ENCODE measurements around the gene AGPAT2.

The AGPAT2 gene

DNA sequence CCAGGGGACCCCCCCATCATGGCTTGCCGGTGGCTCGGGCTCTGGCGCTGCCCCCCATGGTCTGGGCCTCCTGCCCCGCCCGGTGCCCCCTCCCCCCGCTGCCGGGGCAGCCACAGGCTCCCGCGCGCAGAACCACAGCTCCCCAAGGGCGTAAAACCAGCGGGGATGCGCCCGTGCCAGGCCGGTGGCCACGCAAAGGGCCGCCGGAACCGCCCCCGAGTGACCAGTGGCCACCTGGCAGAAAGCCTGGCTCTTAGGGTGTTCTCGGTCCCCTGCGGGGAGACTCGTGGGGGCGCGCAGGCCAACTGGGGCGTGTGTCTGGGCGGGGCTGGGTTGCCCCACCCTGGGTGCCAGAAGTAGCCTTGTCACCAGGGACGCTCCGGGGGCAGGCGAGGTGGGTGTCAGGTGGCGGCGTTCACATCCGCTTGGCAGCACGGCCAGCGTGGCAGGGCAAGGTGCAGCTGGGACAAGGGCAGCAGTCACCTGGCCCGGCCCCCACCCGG, 515 bp upstream of the AGPAT2 start:
- DNase-seq = no peak

DNA sequence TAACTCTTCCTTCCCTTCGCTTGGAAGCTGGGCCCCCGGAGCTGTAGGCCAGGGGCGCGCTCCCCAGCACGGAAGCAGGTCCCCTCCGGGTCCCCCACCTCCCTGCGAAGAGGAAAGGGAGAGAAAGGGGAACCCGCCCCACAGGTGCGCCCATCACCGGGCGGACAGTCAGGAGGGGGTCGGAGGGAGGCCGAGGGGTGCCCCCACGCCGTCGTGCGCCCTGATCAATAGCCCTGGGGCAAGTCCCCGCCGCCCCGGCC, 793 bp downstream of the AGPAT2 start:
- no peak for DNase-seq

DNA sequence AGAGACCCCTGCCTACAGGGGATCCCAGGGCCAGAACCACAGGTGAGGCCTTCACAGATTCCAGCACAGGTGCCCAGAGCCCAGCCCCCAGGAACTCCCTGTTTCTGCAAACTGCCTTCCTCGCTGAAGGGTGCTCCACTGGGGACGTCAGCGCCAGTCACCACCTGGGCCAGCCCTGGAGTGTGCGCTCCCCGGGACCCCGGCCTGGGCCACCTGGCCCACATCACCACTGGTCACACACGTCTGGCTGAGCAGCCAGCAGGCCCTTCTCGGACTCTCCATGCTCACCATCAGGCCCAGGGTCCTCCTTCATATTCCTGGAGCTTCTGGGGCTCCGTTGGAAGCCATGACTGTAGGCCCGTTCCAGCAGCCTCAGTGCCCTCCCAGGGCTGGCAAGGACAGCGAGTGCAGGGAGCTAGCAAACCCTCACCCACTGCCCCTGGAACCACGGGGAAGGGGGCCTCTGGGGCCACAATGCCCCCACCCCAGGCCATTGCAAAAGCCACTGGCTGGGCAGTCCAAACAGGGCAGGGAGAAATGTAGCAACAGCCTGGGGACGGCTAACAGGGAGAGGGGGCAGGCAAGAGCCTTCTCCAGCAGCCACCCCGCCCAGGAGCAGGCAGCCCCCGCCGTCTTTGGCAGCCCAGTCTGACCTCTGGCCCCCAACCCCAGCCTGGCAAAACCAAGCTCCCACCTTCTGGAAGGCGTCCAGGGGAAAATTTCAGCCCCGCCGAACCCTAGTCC, 1.3 kb downstream of the AGPAT2 start:
- no peak for DNase-seq

- no peak for DNase-seq
These were observed 2.0 kb downstream of the AGPAT2 start for GRCh38 chr9:136685216-136685615.

DNA sequence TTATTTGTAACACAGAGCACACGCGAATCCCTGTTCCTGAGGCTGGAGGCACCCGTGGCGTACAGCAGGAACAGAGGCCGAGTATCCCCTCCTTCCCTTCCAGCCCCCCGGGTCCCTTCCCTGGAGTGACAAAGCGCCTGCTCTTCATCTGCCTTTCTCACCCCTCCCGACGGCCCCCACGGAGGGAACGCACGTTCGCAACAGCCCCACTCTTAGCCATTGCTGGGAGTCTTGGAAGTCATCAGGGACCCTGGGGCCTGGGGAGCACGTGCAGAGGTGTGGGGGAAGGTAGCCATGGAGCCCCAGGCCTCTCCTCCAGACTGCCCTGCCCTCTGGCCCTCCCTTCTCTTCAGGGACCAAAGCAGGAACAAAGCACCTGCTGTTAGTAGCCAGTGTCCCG, 2.5 kb downstream of the AGPAT2 start:
- no peak for DNase-seq

GRCh38 chr9:136684339-136684738, 2.9 kb downstream of the AGPAT2 start:
- no peak for DNase-seq

GRCh38 chr9:136683755-136684154, 3.5 kb downstream of the AGPAT2 start:
- no peak for DNase-seq

GRCh38 chr9:136683173-136683745, 4.0 kb downstream of the AGPAT2 start:
- DNase-seq = no peak

- DNase-seq = no peak
These were observed 4.5 kb downstream of the AGPAT2 start for GRCh38 chr9:136682710-136683109.

DNA sequence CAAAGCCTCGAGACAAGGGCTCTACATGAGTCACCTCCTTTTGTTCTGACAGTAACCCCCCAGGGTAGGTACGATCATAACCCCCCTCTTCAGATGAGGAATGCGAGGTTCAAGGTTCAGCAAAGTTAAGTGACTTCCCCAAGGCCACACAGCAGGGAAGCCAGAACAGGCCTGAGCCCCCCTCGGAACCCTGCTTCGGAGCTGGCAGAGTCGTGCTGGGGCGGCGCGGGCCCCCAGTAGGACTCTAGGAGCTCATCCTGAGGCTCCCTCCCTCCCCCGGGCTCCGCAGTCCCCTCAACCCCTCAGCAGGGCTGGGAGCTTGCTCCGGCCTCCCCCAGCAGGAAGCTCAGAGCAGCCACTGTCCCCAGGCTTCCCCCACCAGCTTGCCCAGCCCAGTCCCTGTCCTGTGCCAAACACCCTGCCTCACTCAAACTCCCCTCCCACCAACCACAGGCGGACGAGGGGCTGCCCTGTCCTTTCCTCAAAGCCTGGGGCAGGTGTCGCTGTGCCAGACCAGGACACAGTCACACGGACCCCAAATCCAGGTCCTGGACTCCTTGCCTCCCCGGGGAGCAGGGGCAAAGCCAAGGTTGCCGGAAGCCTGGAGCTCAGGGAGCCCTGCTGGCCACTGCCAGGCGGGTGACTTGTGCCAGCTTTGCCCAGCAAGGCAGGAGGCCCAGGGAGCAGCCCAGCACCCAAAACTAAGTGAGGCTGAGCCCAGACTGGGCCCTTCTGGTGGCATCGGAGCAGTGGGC, 5.1 kb downstream of the AGPAT2 start:
- DNase-seq = no peak

- no peak for DNase-seq
These were observed 6.2 kb downstream of the AGPAT2 start for GRCh38 chr9:136681029-136681428.

GRCh38 chr9:136679431-136679941, 7.8 kb downstream of the AGPAT2 start:
- DNase-seq = no peak

DNA sequence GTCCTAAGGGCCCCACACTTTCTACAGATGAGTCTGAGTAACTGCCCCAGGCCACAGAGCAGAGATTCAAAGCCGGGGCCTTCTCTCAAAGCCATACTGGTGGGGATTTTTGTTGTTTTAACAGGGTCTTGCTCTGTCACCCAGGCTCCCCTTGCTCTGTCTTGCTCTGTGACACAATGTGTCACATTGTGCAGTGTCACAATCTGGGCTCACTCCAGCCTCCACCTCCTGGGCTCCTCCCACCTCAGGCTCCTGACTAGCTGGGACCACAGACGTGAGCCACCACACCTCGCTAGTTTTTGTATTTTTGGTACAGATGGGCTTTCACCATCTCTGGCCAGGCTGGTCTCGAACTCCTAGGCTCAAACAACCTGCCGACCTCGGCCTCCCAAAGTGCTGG, 8.6 kb downstream of the AGPAT2 start:
- DNase-seq = no peak

DNA sequence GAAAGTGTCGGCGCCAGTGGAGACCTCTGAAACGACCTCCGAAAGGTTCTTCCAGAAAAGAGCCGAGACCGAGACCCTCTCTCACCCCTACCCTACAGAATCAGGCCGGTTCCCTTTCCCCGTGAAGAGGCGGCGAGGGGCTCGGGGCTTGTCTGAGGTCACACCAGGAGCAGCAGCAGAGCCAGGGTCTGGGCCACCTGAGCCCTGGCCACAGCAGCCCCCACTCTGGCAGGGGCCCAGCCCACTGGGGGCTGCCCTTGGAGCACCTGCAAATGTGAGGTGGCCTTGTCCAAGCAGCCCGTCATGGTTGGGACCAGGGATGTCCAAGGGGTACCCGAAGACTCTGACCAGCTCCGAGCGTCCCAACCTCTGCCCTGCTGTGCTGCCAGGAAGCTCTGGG, 9.2 kb downstream of the AGPAT2 start:
- DNase-seq = no peak

DNA sequence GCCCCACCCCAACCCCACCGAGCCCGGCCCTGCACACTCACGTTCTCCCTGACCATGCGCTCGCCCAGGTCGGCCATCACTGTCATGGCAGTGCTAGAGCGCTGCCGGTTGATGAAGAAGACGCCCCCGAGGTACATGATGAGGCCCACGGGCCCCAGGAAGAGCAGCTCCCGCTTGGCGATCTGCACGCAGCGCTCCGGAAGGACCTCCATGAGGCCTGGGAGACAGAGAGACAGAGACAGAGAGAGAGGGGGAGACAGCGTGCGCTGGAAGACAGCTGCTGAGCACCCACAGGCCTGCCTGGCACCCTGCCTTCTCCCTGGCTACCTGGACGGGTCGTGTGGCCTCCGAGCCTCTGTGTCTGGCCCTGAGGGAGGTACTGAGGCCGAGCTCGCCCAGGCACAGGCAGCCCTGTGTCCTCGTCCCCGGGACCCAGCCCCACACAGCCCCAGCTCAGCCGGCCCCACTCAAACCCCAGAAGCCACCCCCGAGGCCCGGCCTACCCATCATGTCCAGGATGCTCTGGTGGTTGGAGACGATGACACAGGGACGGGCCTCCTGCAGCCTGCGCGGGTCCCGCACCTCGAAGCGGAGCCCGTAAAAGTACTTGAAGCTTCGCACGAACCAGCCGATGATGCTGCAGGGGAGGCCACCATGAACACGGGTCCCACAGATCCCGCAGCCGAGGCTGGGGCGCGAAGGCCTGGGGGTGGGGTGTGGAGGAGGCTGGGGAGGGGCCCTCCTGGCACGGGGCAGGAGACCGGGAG, 10.2 kb downstream of the AGPAT2 start:
- DNase-seq = no peak

DNA sequence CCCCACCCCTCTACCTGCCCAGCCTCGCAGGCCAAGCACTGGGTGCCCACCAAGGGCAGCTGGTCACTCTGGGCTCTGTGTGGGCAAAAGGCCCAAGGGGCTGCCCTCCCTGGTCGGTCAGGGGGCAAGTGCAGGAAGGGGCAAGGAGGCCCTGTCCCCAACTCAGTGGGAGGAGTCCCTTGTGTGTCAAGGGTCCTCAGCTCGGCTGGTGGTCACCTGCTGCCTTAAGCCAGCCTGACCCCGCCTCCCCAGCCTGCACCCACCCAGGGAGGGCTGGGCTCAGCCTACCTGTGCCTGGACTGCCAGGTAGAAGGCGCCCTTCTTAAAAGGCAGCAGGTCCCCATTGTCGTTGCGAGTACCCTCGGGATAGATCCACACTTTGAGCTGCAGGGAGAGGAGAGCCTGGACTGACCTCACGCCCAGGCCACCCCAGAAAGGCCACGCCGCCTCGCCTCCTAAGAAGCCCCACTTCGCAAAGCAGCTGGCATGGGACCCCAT, 10.9 kb downstream of the AGPAT2 start:
- DNase-seq = no peak

DNA sequence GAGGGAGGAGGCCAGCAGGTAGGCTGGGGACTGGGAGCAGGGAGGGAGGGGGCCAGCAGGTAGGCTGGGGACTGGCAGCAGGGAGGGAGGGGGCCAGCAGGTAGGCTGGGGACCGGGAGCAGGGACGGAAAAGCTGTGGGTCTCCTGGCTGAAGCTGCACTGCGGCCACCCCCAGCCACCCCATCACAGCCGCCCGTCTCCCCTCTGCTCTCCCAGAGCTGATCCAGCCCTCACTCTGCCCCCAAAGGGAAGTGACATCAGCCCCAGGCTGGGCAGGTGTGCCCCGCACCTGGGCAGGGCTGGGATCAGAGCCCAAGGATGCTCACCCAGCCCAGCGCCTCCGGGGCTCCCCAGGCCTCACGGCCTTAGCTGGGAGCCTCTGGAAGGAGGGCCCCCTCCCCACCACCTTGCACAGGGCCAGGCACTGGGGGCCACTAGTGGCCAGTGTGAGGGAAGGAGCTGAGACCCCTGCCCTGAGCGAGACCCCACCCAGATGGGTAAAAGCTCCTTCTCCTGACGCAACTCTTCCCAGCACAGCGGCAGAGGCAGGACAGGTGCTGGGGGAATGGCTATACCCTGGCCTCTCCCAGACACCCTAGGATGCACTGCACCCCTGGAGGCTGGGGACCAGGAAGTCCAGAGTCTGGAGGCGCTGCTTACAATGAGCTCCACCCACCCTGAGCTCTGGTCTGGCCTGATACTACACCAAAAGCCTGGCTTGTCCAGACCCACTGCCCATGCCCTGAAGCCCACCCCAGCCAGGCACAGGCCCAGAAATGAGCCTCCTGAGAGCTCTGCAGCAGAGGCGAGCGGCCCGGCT, 11.6 kb downstream of the AGPAT2 start:
- no peak for DNase-seq

DNA sequence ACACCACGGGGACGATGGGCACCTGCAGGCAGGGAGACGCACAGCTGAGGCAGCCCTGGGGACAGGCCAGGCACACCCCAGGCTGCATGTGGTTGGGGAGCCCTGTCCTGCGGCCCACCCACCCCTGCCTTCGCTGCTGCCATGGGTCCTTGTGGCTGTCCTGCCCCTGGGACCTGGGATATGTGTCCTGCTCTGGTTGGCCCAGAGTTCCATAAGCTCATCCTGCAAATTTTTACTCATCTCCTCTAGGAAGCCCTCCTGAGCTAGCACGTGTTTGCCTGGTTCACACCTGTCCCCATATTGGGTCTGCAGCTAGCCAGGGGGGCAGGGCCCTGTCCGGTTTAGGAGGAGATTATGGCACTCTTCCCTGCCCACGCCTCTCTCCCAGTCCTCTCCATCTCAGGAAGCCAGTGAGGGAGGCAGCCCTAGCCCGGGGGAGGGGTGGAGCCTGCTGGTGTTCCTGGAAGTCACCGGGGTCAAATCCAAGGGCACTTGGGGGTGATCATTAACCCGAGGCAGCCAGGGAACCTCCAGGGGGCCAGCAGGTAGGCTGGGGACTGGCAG, 12.4 kb downstream of the AGPAT2 start:
- DNase-seq = no peak

DNA sequence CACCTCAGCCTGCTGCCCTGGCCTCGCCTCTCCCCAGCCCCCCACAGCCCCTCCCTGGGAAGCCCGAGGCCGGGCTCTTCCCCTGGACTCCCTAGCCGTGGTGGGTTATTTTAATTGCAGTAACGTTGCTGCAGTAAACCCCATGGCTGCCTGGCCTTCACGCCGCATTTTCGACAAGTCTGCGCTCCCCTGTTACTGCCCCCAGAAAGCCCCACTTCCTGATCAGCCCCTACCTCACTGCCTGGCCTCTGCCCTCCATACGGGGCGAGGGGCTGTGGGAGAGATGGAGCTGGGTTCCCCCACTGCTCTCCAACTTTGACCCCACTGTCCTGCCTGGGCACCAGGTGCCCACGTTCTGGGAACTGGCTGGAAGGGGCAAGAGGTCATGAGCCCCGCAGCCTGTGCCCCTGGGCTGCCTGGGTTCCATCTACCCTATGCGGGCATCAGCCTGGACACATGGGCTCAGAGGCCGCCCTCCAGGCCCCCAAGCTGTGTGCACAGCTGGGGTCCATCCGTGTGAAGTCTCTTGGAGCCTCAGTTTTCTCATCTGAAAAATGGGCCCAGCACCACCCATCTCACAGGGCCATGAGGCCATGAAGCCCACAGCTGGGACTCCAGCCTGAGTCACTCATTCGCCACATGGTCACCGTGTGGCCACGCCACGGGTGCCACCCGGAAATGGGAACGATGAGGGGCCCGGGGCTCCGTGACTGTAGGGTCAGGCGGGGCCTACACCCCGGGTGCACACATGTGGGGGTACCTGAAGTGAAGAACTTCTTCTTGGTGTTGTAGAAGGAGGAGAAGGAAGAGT, 13.1 kb downstream of the AGPAT2 start:
- no peak for DNase-seq

- DNase-seq = no peak
These were observed 13.9 kb downstream of the AGPAT2 start for GRCh38 chr9:136673088-136673974.
